Left renal cortex interstitium (tissue), 4 donors: ENCODE results near the gene SELENON. TPM values are rescaled to one million over a fixed set of nuclear protein-coding genes. Genes with fewer than 3 reads are reported as not detected.
"Not testable (repeated sequence)": the region's sequence is repeated elsewhere in the genome, so short reads cannot be mapped to it uniquely, and the experiment has no call there.

Source experiments
- DNase-seq, 4 donors: peaks; one replicate each; pipeline ENCODE4 v3.0.0-alpha.2; 2013; ENCODE audit warnings: low read depth in 4 of 4, low spot score in 2 of 4, missing footprints in 1 of 4
- polyA plus RNA-seq, 4 donors: library from polyadenylated mRNA; unstranded; fragments of 120-200 nt; gene quantifications; one replicate each; pipeline ENCODE4 v1.2.1, GENCODE V29; 2013; ENCODE audit not compliant: insufficient read length in 4 of 4

Gene SELENON
- polyA plus RNA-seq, 4 donors: 76.3 to 93.2 (median 82.8) TPM

- no peak for DNase-seq
Measured at GRCh38 chr1:25820247-25821111, 20.5 kb downstream of the SELENON start.

DNA sequence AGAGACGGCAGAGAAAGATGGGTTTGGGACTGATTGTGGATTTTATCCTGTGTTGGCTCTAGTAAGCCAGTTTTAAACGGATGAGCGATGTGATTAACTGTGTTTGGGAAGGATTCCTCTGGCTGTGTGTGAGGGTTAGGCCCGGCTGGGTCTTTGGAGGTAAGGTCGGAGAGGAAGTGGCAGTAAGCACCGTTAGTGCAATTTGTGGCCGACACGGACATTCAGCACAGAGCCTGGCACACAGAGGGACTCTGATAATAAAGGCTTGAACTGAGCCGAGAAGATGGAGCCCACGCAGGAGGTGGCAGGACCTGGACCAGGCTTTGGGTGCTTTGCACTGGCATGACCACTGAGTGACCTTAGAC, 21.1 kb downstream of the SELENON start:
- DNase-seq: no peak

DNA sequence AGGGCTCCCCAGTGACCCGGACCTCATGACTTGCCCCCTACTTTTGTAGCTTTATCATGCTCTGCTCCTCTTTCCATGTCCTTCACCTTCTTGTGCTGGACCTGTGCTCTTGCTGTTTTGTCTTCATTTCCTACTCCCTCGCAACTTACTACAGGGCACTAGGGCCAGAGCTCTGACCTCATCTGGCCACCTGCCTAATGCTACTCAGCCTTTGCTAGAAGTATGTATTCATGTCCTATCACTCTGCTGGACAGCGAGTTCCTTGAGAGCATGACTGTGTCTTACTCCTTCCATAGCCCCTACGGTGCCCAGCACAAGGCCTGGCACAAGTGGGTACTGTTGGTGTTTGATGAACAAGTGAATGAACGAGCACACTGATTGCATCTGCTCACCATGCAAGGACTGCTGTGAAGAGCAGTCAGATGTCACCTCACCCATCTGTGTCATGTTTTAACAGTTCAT, 21.7 kb downstream of the SELENON start:
- no peak for DNase-seq

DNA sequence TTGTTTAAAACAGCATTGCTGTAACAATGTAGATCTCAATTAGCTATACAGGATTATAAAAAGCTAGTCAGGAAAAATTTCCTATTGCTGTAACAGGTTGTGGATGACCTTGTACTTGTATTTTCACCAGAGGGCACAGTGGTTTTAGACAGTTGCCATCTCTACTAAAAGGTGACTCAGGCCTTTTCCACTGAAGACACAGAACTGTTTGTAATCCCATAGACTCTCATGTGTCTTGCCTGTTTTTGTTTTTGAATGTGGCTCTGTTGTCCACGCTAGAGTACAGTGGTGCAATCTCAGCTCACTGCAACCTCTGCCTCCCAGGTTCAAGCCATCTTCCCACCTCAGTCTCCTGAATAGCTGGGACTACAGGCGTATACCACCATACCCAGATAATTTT, 25.6 kb downstream of the SELENON start:
- DNase-seq: no peak

- DNase-seq: no peak
Measured at GRCh38 chr1:25826571-25826970, 26.6 kb downstream of the SELENON start.

DNA sequence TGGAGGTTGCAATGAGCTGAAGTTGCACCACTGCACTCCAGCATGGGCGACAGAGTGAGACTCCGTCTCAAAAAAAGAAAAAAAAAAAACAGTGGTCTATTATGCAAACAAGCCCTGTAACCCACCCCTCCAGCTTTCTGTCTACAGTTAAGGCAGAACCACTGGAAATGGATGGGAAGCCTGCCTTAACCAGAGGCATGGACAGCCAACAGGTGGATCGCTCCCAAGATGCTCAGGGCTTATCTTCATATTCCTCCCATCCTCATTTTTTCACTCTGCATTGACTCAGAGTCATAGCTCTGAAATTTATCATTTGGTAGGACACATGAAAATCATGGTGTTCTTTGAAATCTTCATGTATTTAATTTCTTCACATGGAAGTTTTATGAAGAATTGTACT, 28.5 kb downstream of the SELENON start:
- DNase-seq: no peak

GRCh38 chr1:25829046-25829445, 29.1 kb downstream of the SELENON start:
- no peak for DNase-seq

GRCh38 chr1:25831569-25832196, 31.7 kb downstream of the SELENON start:
- DNase-seq: no peak

GRCh38 chr1:25832336-25833037, 32.5 kb downstream of the SELENON start:
- DNase-seq: no peak

GRCh38 chr1:25833158-25833557, 33.2 kb downstream of the SELENON start:
- no peak for DNase-seq

- DNase-seq: no peak
Measured at GRCh38 chr1:25834894-25835293, 34.9 kb downstream of the SELENON start.

- DNase-seq: no peak
Measured at GRCh38 chr1:25836695-25837094, 36.7 kb downstream of the SELENON start.

GRCh38 chr1:25837262-25837875, 37.4 kb downstream of the SELENON start:
- DNase-seq: no peak

- DNase-seq: not testable (repeated sequence)
Measured at GRCh38 chr1:25839808-25840207, 39.8 kb downstream of the SELENON start.

GRCh38 chr1:25843483-25843882, 43.5 kb downstream of the SELENON start:
- DNase-seq: no peak

DNA sequence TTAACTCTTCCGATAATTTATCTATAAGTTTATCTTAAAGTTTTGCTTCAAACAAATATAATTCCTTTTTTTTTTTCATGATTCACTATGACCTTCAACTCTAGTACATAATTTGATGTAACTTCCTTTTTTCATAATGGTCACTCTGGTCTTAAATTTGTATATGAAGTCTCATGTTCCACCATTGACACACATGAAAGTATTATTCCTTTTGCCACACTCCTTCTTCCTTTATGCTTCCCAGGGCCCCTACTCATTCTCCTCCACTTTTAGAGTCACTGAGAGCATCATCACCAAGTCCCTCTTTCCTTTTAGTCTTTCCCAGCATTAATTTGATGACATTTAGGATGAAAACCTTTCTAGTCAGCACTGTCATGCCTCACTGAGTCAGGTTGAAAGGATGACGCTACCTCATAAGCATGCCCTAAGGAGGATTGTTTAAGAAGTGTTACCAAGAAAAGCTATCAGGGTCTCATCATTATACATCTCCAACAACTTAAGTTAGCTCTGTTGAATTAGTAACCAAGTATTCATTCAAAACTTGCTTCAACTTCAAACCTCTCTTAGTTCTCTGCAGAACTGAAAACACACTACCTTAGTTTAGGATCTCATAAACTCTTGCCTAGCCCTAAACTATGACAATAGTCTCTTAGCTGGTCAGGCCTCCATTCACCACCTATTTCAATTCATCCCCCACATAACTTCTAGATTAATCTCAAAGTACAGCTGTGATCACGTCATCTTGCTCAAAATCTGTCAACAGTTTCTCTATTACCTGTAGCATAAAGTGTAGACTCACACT, 44.7 kb downstream of the SELENON start:
- no peak for DNase-seq

DNA sequence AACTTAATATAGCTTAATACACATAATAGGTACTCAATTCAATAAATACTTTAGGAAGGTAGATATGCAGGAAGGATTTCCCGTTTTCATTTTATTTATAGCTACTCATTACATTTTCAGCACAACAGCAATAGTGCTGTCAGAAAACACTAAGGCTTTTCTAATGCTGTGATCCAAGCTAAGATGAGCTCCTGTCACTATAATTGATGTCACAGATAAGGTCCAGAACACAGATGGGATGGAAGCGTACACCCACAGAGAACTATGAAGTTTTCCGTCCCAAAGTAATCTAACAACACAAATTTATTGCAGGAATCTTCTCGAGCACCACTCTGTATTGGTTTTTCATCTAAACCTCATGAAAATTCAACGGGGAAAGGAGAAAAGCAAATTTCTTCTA, 45.7 kb downstream of the SELENON start:
- no peak for DNase-seq

DNA sequence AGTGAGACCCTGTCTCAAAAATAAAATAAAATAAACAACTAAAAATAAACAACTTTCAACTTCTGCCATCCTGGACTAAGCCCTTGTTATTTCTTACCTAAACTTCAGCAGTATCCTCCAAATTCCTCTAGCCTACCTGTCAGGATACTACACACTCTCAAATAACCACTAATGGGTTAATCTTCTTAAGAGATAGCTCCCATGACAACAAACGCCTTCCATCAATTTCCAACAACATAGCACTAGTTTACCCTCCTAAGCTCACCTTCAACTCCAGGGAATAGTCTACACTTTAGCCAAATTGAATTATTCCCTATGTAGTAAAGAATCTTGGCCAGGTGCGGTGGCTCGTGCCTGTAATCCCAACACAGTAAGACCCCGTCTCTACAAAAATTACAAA, 47.9 kb downstream of the SELENON start:
- no peak for DNase-seq

- DNase-seq: no peak
Measured at GRCh38 chr1:25848531-25848930, 48.5 kb downstream of the SELENON start.

DNA sequence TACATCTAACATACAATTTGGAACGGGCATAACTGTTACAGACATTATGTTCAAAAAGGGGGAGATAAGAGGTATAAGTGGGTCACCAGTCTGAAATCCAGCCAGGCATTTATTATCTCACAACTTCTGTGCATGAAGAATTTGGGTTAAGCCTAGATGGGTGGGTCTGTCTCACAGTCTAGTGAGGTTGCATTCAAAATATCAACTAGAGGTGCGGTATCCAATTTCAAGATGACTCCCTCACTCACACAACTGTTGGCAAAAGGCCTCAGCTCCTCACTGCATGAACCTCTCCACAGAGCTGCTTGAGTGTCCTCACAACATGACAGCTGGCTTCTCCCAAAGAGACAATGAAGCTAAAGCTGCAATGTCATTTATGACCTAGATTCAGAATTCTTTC, 54.6 kb downstream of the SELENON start:
- DNase-seq: no peak
